KMS-11 (cell line): ENCODE measurements around the gene NUP214.

ENCODE experiments used
- H2AFZ ChIP-seq: fragments of 200-600 bp; sonication (generic); 2 replicates; pipeline ENCODE4 v1.6.1; 2016; ENCODE audit warnings: antibody characterized with exemption, mixed run types, low read depth
- H3K27ac ChIP-seq: fragments of 200-600 bp; sonication (generic); 2 replicates; pipeline ENCODE4 v1.6.1; 2016; ENCODE audit warnings: mild to moderate bottlenecking, mixed run types
- H3K27me3 ChIP-seq: fragments of 200-600 bp; sonication (generic); 2 replicates; pipeline ENCODE4 v1.6.1; 2017; ENCODE audit warnings: mild to moderate bottlenecking, low read depth, mixed run types, moderate library complexity; ENCODE audit not compliant: insufficient read depth
- H3K36me3 ChIP-seq: fragments of 200-600 bp; sonication (generic); 2 replicates; pipeline ENCODE4 v1.6.1; 2017; ENCODE audit warnings: mild to moderate bottlenecking, mixed run types; ENCODE audit not compliant: insufficient read depth
- H3K4me1 ChIP-seq: fragments of 200-600 bp; sonication (generic); 2 replicates; pipeline ENCODE4 v1.6.1; 2016; ENCODE audit warnings: mild to moderate bottlenecking, low read depth, mixed run types; ENCODE audit not compliant: poor library complexity, severe bottlenecking
- H3K4me2 ChIP-seq: fragments of 200-600 bp; sonication (generic); 2 replicates; pipeline ENCODE4 v1.7.0; 2016; ENCODE audit warnings: mild to moderate bottlenecking, mixed run types
- H3K4me3 ChIP-seq: fragments of 200-600 bp; sonication (generic); IDR thresholded peaks from 2 replicates; pipeline ENCODE4 v1.6.1; 2017; ENCODE audit warnings: low read depth, low read length, mixed read lengths; ENCODE audit not compliant: insufficient read depth
- H3K79me2 ChIP-seq: fragments of 200-600 bp; sonication (generic); 2 replicates; pipeline ENCODE4 v1.6.1; 2016; ENCODE audit warnings: low read depth, mixed run types; ENCODE audit not compliant: insufficient read depth
- H3K9ac ChIP-seq: fragments of 200-600 bp; sonication (generic); 2 replicates; pipeline ENCODE4 v1.6.1; 2016; ENCODE audit warnings: mild to moderate bottlenecking, mixed run types
- H4K20me1 ChIP-seq: fragments of 200-600 bp; sonication (generic); 2 replicates; pipeline ENCODE4 v1.6.1; 2016; ENCODE audit warnings: mild to moderate bottlenecking, mixed run types; ENCODE audit not compliant: insufficient read depth
- TF ChIP-seq, protein P1 (sequence below): fragments of 200-600 bp; sonication (generic); conservative IDR thresholded peaks from 2 replicates; pipeline ENCODE4 v1.6.1; 2017; ENCODE audit warnings: low read depth, mild to moderate bottlenecking, antibody characterized with exemption, low read length, moderate library complexity, mixed read lengths

Gene NUP214

DNA sequence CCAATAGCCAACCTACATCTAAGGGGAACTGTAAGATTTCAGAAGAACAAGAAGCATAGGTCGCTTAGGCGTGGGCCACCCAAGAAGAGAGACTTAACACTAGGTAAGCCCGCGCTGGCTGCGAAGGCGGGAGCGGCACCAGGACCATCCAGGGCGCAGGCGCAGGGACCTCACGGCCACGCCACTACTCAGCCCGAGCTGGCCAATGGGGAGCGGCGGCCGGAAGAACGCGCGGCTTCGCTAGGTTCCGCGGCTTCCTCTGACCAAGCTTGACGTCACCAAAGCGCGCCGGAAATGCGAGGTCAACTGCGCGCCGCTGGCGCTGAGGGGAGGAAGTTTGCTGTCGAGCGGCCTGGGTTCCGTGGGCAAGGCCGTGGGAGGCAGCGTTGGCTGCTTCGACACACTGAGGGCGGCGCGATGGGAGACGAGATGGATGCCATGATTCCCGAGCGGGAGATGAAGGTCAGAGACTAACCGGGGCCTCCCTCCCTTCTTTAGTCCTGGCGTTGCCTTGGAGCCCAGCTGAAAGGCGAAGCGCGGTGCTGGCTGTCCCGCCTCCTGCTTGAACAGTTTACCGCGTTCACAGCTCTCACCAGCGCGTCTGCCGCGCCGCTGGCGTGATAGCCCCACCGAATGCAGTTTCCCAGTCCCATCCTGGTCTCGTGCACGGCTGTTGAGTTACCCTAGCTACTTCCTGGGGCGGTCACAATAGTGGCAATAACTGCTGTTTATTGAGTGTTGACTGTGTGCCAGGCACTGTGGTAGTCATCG, at the start of gene NUP214:
Gene NUP214, plus strand, starts transcription at position 299 of the 771 bp plus-strand sequence. Its CDS starts 119 bp downstream, at position 418.
- Histone ChIP-seq H3K79me2 (peaks cover 20% of the 10 kb centered on the region), H3K27ac (peak within 1 kb of the TSS; percentile 42; the same call in 1 of the 2 replicates), H3K4me1 (peaks cover 17% of the 10 kb centered on the region), H4K20me1 (no peaks in the 10 kb centered on the region), H3K36me3 (peaks cover 3% of the 10 kb centered on the region; the same call in 1 of the 2 replicates), H3K9ac (peak within 1 kb of the TSS; percentile 64; the same call in 1 of the 2 replicates), H3K27me3 (no peaks in the 10 kb centered on the region), H2AFZ (peak within 1 kb of the TSS; percentile 62), H3K4me2 (peak within 1 kb of the TSS; percentile 95), H3K4me3 (no peak within 1 kb of the TSS)
- TF ChIP-seq, protein P1, sequence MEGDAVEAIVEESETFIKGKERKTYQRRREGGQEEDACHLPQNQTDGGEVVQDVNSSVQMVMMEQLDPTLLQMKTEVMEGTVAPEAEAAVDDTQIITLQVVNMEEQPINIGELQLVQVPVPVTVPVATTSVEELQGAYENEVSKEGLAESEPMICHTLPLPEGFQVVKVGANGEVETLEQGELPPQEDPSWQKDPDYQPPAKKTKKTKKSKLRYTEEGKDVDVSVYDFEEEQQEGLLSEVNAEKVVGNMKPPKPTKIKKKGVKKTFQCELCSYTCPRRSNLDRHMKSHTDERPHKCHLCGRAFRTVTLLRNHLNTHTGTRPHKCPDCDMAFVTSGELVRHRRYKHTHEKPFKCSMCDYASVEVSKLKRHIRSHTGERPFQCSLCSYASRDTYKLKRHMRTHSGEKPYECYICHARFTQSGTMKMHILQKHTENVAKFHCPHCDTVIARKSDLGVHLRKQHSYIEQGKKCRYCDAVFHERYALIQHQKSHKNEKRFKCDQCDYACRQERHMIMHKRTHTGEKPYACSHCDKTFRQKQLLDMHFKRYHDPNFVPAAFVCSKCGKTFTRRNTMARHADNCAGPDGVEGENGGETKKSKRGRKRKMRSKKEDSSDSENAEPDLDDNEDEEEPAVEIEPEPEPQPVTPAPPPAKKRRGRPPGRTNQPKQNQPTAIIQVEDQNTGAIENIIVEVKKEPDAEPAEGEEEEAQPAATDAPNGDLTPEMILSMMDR = no peak

DNA sequence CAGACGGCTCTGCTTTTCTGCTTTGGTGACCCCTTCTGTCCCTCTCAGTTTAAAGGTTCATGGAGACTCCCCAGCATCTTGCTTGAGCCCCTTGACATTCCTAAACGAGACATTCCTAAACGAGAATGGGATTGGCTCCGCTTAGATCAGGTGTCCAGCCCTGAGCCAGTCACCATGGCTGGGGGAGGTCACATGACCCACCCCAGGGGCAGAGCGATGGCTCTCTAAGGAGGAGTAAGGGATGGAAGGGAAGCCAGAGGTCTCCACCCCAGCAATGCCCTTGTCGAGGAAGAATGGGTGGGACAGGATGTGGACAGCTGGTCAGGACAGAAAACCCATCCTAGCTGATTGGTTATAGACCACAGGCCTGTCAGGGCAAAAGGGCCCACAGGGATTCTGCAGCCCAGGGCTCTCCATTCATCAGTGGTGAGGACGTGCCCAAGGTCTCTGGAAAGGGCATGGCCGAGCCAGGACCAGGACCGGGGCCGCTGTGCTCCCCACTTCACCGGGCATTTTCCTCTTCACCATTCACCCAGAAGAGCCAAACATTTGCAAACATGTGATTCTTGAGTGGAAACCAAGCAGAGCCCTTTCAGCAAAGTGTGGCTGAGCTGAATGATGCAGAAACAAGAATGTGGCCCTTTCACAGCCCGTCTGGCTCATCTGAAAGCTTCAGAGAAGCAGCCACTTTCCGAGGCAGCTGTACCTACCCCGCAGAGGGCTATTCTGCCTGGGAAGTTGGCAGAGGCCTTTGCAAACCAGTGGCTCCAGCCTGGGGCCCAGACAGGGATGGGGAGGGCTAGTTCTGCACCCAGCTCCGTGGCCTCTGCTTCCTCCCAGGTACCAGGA, 48.8 kb upstream of the NUP214 start:
- TF ChIP-seq, protein P1 = no peak

DNA sequence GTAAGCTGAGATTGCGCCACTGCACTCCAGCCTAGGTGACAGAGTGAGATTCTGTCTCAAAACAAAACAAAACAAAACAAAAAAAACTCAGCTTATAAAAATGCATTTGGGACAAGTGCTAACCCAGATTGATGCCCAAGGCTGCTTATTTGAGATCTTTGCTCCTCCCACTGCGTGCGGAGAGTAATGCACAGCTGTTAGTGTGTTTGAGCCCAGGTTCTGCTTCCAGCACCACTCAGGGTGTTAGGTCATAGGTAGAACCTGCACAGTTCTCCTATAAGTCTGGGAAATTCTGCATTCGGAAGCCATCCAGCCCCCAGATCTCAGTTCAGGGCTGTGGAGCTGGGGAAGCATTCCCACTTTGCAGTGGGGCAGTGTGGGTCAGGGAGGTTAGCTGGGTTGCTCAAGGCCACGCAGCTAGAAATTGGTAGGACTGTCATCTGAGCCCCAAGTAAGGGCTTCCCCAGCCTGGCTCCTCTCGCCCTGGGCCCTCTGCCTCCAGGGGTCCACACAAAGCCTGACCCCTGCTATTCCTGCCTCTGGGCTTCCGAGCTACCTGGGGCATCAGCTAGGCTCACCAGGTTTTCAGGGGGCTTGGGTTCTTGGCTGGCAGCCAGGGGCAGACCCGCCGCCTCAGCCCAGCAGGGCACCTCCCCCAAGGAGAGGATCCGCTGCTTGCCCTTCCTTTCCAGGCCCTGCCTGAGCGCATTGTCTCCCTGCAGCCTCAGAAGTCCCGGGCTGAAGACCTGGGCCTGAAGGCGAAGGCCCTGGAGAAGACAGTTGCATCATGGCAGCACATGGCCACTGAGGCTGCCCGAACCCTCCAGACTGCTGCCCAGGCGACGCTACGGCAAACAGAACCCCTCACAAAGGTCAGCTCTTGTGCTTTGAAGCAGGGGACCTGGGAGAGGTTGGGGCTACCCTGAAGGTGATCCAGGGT, 46.7 kb upstream of the NUP214 start:
- no peak overlapping the region for H3K4me3 ChIP-seq

More for the DNA sequence above, 48.8 kb upstream of the NUP214 start:
- peaks cover 90% of the 10 kb centered on the region for H3K27me3 ChIP-seq
- H3K4me1 ChIP-seq = no peaks in the 10 kb centered on the region
- no peaks in the 10 kb centered on the region for H3K79me2 ChIP-seq
- no peak overlapping the region for H3K4me2 ChIP-seq
- no peak overlapping the region for H3K27ac ChIP-seq
- H2AFZ ChIP-seq = no peak overlapping the region
- no peak overlapping the region for H3K9ac ChIP-seq
- no peaks in the 10 kb centered on the region for H3K36me3 ChIP-seq
- H3K4me3 ChIP-seq = no peak overlapping the region
- H4K20me1 ChIP-seq = no peaks in the 10 kb centered on the region

More for the DNA sequence above, 46.7 kb upstream of the NUP214 start:
- Histone ChIP-seq H3K9ac (no peak overlapping the region), H3K4me2 (no peak overlapping the region), H3K4me1 (no peaks in the 10 kb centered on the region), H3K27me3 (peaks cover 87% of the 10 kb centered on the region), H3K79me2 (no peaks in the 10 kb centered on the region), H3K27ac (no peak overlapping the region), H3K36me3 (no peaks in the 10 kb centered on the region), H2AFZ (no peak overlapping the region), H4K20me1 (no peaks in the 10 kb centered on the region)
- TF ChIP-seq, protein P1 = no peak
